GM19452 (cell line): ENCODE results near the gene TRIM45.
A peak's percentile ranks its signal among the peaks of the same experiment; 100 is the strongest.

ENCODE experiments used
- ATAC-seq: cut with Tn5 transposase; IDR thresholded peaks from one replicate; pipeline ENCODE4 v1.9.1; 2021; ENCODE audit not compliant: unreplicated experiment

Gene TRIM45

GRCh38 chr1:117101334-117101733 lies 20.2 kb downstream of the TRIM45 start:
- no peak for ATAC-seq

GRCh38 chr1:117098287-117098890 lies 23.2 kb downstream of the TRIM45 start:
- ATAC-seq, result no peak

DNA sequence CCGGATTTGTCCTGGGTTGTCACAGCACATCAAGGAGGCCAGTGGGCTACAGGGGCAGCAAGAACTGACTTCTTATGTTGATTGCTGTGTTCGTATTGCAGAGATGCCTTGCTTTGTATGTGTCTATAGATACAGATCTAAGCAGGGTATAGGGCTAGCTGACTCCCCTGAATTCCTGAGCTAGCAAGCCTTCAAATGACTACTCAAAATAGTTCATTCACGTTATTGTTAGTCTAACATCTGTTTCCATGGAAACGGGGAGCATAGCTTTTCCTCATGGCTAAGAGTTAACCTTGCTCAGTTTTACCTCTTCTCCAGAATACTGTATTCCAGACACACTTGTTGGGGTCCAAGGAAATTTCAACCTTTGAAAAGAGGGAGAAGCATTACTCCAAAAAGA lies 24.1 kb downstream of the TRIM45 start:
- no peak for ATAC-seq

DNA sequence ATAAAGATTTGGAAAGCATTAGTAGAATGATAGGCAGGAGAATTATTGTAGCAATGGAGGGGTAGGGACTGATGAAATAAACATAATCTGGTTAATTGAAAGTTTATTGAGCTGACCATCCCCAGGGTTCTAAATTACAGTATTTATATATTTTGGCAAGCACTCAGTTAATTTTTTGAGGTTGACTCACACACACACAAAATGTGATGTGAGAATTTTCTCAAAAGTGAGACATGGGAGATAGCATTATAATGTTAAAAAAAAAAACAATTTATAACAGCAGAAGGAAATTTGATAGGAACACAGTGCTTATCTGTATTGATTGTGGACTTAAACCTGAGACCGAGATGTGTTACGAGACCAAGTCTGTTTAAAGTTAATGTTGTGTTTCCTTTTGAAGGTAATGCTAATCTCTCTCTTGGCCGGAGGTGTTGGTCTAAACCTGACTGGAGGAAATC lies 24.6 kb downstream of the TRIM45 start:
- no peak for ATAC-seq

GRCh38 chr1:117094841-117095604 lies 26.5 kb downstream of the TRIM45 start:
- ATAC-seq, result no peak

DNA sequence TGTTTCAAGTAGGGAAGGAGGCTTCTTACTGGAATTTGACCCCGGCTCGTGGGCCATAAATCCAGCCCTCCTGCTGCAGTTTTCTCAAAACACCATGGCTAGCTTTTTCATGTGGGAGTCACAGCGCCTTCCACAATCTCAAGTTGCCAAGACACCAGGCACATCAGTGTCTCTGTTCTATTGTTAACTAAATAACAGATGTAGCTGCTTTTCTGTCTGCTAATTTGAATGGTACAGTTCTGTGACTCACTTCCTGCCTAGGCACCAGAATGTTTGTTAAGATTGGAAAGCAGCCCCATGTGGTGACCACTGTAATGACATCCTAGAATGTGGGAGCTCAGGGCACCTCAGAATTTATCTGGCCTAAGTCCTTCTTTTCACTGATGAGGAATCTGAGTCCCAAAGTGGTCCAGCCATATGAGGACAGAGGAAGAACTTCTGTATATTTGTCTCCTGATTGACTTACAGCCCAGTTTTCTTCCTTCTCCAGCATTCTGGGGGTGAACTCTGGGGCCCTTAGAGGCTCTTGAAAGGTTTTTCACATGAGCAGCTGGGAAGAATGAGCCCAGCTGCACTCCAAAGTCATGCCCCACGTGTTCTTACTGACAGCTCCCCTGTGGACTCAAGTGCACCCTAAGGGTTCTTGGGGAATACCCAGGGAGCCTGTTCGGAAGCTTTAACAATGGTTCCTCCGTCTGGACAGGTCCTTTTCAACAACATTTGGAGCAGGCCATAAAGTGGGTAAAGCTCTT lies 27.5 kb downstream of the TRIM45 start:
- peak; percentile 64 for ATAC-seq

DNA sequence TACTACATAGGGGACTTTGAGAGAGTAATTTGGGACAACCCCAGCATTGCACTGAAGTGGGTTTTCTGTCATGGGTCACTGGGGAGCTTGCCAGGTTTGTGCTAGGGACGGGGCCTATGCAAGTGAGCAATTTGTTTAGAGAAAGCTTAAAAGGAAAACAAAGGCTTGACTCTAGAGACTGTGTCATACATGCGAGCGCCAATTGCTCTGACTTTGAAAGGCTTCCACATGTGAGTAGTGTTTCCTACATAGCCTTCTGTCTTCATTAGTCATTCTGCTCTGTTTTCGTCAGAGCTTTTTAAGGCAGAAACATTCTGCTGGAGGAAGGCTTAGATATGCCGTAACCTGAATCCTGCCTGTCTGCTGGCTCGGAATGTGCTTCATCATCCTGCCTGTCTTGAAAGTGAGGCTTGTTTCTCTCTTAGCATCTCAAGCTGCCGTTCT lies 28.4 kb downstream of the TRIM45 start:
- no peak for ATAC-seq

DNA sequence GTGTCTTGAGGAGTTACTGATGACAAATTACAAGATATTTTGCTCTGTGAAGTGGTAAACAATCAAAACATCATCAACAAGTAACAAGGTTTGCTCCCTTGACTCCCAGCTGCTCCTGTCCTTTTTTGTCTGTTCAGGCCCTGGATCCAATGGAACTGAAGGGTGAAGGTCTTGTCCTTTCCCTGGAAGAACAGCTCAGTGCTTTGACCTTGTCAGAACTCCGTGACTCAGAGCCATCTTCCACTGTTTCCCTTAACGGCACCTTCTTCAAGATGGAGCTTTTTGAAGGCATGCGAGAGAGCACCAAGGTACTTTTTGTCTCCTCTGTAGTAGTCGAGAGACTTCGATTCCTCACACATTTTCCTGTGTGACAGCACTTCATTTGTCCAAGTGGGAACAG lies 29.0 kb downstream of the TRIM45 start:
- no peak for ATAC-seq

GRCh38 chr1:117089996-117090395 lies 31.6 kb downstream of the TRIM45 start:
- no peak for ATAC-seq

- no peak for ATAC-seq
Observed at GRCh38 chr1:117087686-117088085, 33.9 kb downstream of the TRIM45 start.

- ATAC-seq, result no peak
Observed at GRCh38 chr1:117084231-117084630, 37.3 kb downstream of the TRIM45 start.

GRCh38 chr1:117079737-117080136 lies 41.8 kb downstream of the TRIM45 start:
- no peak for ATAC-seq

- ATAC-seq, result no peak
Observed at GRCh38 chr1:117077267-117077666, 44.3 kb downstream of the TRIM45 start.

DNA sequence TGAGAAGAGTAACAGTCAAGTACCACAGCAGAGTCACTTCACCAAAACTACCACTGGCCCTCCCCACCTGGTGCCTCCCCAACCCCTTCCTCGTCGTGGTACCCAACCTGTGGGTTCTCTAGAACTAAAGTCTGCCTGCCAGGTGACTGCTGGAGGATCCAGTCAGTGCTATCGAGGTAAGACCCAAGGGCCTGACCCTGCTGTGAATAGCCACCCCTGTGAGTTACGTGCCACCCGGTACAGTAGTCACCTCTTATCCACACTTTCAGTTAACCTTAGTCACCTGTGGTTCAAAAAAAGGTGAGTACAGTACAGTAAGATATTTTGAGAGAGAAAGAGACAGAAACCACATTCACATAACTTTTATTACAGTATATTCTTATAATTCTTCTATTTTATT lies 44.9 kb downstream of the TRIM45 start:
- no peak for ATAC-seq

GRCh38 chr1:117070124-117070523 lies 51.4 kb downstream of the TRIM45 start:
- no peak for ATAC-seq

DNA sequence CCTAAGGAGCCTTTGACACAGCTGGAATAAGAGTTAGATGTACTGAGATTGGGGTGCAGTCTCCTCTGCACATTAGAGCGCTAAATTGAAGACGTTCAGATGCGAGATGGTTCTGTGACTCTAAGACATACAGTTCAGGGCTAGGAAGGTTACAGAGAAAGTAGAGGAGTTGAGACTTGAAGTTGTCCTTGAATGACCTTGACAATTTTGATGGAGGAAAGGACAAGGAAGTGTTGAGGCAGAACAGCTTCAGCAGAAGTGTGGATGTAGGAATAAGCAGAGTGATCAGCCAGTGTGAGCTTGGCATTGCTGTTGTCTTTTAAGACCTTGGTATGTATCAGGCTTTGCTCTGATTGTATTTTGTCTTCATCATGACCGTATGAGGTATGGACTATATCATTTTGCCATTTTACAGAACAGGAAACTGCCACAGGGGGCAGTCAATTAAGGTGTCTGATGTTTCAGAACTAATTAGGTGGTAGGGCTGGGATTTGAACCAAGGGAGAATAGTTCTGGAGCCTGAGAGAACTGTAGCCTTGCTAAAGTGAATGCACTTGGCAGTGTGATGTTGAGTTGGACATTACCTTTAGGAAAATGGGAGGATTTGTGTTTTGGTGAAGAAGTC lies 52.2 kb downstream of the TRIM45 start:
- ATAC-seq, result no peak

DNA sequence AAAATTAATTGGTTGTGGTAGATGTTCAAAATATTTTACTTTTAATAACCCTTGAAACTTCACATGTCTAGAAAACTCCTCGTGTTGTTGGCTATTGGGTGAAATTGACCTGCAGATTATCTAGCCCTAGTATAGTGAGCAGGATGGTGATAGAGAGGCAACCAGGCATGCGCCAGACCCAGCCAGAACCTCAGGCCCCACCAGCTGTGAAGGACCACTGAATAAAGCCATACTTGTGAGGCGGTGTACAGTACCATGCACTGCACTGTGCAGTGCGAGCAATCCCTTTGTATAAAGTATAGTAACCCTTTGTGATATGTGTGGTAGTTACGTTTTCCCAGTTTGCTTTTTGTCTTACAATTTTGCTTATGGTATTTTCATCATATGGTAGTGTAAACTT lies 53.0 kb downstream of the TRIM45 start:
- ATAC-seq, result no peak

GRCh38 chr1:117067533-117068370 lies 53.8 kb downstream of the TRIM45 start:
- peak; percentile 60 for ATAC-seq

GRCh38 chr1:117066367-117066766 lies 55.2 kb downstream of the TRIM45 start:
- ATAC-seq, result no peak

GRCh38 chr1:117061986-117062415 lies 59.5 kb downstream of the TRIM45 start:
- peak; percentile 15 for ATAC-seq
